Measurements from ENCODE around the gene ZNF487. TPM values are rescaled to one million over a fixed set of nuclear protein-coding genes. Genes with fewer than 3 reads are reported as not detected.

The ZNF487 gene
- total RNA-seq, 1 donor from 2014 or later = 1.8 TPM

- ATAC-seq (no peak), DNase-seq (ENCODE audit: low spot score) (no peak)
Measured at GRCh38 chr10:43482319-43483078, 45.6 kb downstream of the ZNF487 start.

DNA sequence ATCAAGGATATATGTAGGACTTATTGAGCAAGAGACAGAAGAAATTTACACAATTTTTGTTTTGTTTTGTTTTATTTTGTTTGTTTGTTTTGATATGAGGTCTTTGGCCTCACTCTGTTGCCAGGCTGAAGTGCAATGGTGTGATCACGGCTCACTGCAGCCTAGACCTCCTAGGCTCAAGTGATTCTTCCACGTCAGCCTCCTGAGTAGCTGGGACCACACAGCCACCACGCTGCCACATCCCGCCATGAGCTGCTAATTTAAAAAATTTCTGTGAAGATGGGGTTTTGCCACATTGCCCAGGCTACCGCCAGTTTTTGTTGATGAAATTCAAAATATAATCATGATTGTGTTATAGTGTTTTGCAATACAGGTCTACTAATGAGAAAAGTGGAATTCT, 54.9 kb downstream of the ZNF487 start:
- no peak for DNase-seq (ENCODE audit: low spot score)
- ATAC-seq = no peak

DNA sequence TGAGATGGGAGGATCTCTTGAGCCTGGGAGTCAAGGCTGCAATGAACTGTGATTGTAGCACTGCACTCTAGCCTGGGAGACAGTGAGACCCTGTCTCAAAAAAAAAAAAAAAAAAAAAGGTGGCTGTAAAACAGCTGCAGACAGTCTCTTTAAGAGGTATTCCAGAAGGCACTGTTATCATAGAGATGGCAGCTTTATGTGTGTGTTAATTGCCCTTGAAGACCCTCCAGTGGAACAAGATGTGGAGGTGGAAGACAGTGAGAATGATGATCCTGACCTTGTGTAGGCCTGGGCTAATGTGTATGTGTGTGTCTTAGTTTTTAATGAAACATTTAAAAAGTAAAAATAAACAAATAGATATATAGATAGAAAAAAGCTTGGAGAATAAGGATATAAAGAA, 66.0 kb downstream of the ZNF487 start:
- DNase-seq (ENCODE audit: low spot score) = no peak
- no peak for ATAC-seq

GRCh38 chr10:43524434-43525247, 87.7 kb downstream of the ZNF487 start:
- DNase-seq (ENCODE audit: low spot score) (no peak), ATAC-seq (no peak)

Other genes starting within 250 kb of the ZNF487 start
- 0.13 TPM for gene RASGEF1A, start 170.0 kb upstream of the ZNF487 start, total RNA-seq
- not detected for gene FXYD4, start 65.5 kb upstream of the ZNF487 start, total RNA-seq
- gene HNRNPF, start 27.9 kb upstream of the ZNF487 start, total RNA-seq = 118 TPM
- gene ZNF239, start 137.5 kb downstream of the ZNF487 start, total RNA-seq = 0.40 TPM
- 2.7 TPM for gene ZNF485, start 169.3 kb downstream of the ZNF487 start, total RNA-seq
- gene ZNF32, start 211.8 kb downstream of the ZNF487 start, total RNA-seq = 14.6 TPM

Data from left lobe of liver (tissue), 2 donors.